GM12878 (cell line): ENCODE data around the gene GCA. TPM values are rescaled to one million over a fixed set of nuclear protein-coding genes. Genes with fewer than 3 reads are reported as not detected.
A peak's percentile ranks its signal among the peaks of the same experiment; 100 is the strongest.

ENCODE experiments used
- ATAC-seq: fragments of 200-7000 bp; cut with Tn5 transposase; 3 replicates; pipeline ENCODE4 v1.9.1; 2020; ENCODE audit warnings: mild to moderate bottlenecking, moderate library complexity
- BruUV-seq: library from RNA; stranded (reverse); fragments of 400-500 nt; replicated peaks from 2 replicates; lab custom pipeline; 2021; lab: Mats Ljungman, UMichigan
- CTCF ChIA-PET: fragments of 300-600 bp; sonication (Branson Sonifier 250); formaldehyde crosslinking; extraction: SDS; loops from one replicate; lab custom pipeline; 2021; ENCODE audit warnings: inconsistent platforms; lab: Yijun Ruan, JAX
- POLR2A ChIA-PET: fragments of 350-600 bp; formaldehyde crosslinking; extraction: SDS; loops from one replicate; lab custom pipeline; 2021; ENCODE audit warnings: inconsistent platforms; lab: Charles Lee
- RAD21 ChIA-PET: fragments of 300-600 bp; sonication (Branson Sonifier 250); formaldehyde crosslinking; loops from one replicate; lab custom pipeline; 2023; ENCODE audit warnings: antibody characterized with exemption; ENCODE audit not compliant: unreplicated experiment; lab: Charles Lee
- SMC1A ChIA-PET: fragments of 300-600 bp; sonication (Branson Sonifier 250); formaldehyde crosslinking; loops from one replicate; lab custom pipeline; 2023; ENCODE audit not compliant: unreplicated experiment, uncharacterized antibody; lab: Charles Lee
- DNase-seq: peaks from one replicate; pipeline ENCODE4 v3.0.0-alpha.2; 2011; ENCODE audit warnings: low read depth, low spot score
- FAIRE-seq: peaks from 3 replicates; lab custom pipeline; 2011; peaks lifted over from hg19 to GRCh38; lab: Jason Lieb, UNC
- H2AFZ ChIP-seq: 2 replicates; pipeline ENCODE4 v1.6.0; 2011; ENCODE audit warnings: low read depth, low read length, control low read depth; ENCODE audit not compliant: control insufficient read depth
- H3K27ac ChIP-seq: 2 replicates; pipeline ENCODE4 v1.5.1; 2011; ENCODE audit warnings: control low read depth; ENCODE audit not compliant: control insufficient read depth, insufficient read depth
- H3K27me3 ChIP-seq, 2 experiments: replicated peaks in 1 of 2; 2 replicates each; pipeline versions ENCODE4 v1.6.0 to v1.6.1; 2011; ENCODE audit warnings: low read length in 1 of 2; ENCODE audit not compliant: control insufficient read depth in 2 of 2, insufficient read depth in 2 of 2
- H3K36me3 ChIP-seq, 2 experiments: 2 replicates each; pipeline ENCODE4 v1.5.1; 2011; ENCODE audit warnings: low read length in 1 of 2; ENCODE audit not compliant: control insufficient read depth in 2 of 2, insufficient read depth in 2 of 2
- H3K4me1 ChIP-seq: 2 replicates; pipeline ENCODE4 v1.6.1; 2011; ENCODE audit warnings: mild to moderate bottlenecking, low read length, moderate library complexity, mixed read lengths; ENCODE audit not compliant: control insufficient read depth, insufficient read depth
- H3K4me2 ChIP-seq: 2 replicates; pipeline ENCODE4 v1.6.0; 2011; ENCODE audit warnings: control low read depth; ENCODE audit not compliant: control insufficient read depth, insufficient read depth
- H3K4me3 ChIP-seq: fragments of 200-600 bp; sonication (generic); 2 replicates; pipeline ENCODE4 v1.5.1; 2016
- H3K79me2 ChIP-seq: 2 replicates; pipeline ENCODE4 v1.6.0; 2011; ENCODE audit warnings: low read length; ENCODE audit not compliant: control insufficient read depth, insufficient read depth
- H3K9ac ChIP-seq: 2 replicates; pipeline ENCODE4 v1.8.0; 2011; ENCODE audit warnings: low read length, control low read depth, mixed read lengths; ENCODE audit not compliant: control insufficient read depth, insufficient read depth
- H3K9me3 ChIP-seq: replicated peaks from 3 replicates; pipeline ENCODE4 v1.5.1; 2011; ENCODE audit warnings: mild to moderate bottlenecking, low read length; ENCODE audit not compliant: control insufficient read depth, insufficient read depth
- H4K20me1 ChIP-seq: 2 replicates; pipeline ENCODE4 v1.6.0; 2011; ENCODE audit not compliant: control insufficient read depth, insufficient read depth
- FOXK2 ChIP-seq: fragments of 450-650 bp; IDR thresholded peaks from 2 replicates; pipeline ENCODE4 v1.6.1; 2017; ENCODE audit warnings: mild to moderate bottlenecking, moderate library complexity
- RAD21 ChIP-seq: IDR thresholded peaks from 2 replicates; pipeline ENCODE4 v1.6.1; 2011; ENCODE audit warnings: mild to moderate bottlenecking, low read depth, low read length, moderate library complexity; ENCODE audit not compliant: insufficient read depth
- SMC3 ChIP-seq: IDR thresholded peaks from 2 replicates; pipeline ENCODE4 v1.6.1; 2011; ENCODE audit warnings: low read length, improper control_type of control experiment, borderline replicate concordance
- ZNF207 ChIP-seq: fragments of 450-650 bp; IDR thresholded peaks from 2 replicates; pipeline ENCODE4 v1.6.1; 2014; ENCODE audit warnings: antibody characterized with exemption, mild to moderate bottlenecking, borderline replicate concordance
- ZNF384 ChIP-seq: IDR thresholded peaks from 2 replicates; pipeline ENCODE4 v1.6.1; 2012; ENCODE audit warnings: low read depth, mild to moderate bottlenecking, low read length, improper control_type of control experiment, borderline replicate concordance
- WGBS: methylation state at CpG from one replicate; pipeline ENCODE4 v1.1.6; 2016; ENCODE audit warnings: low lambda C conversion rate; ENCODE audit not compliant: insufficient replicate concordance, insufficient coverage; ENCODE audit errors: missing lambda C conversion rate; 5-methylcytosine and 5-hydroxymethylcytosine counted together
- in situ Hi-C: fragments of 300-500 bp; cut with MboI; formaldehyde crosslinking; loops from 9 replicates; pipeline ENCODE4 v1.14.3; 2018; ENCODE audit warnings: mixed read lengths
- intact Hi-C: fragments of 100-400 bp; cut with micrococcal nuclease; formaldehyde crosslinking; loops from one replicate; pipeline ENCODE4 v1.14.2; 2022; ENCODE audit not compliant: unreplicated experiment
- polyA plus RNA-seq, 11 experiments: library from polyadenylated mRNA; depleted of rRNA in 4 of 11; unstranded in 6 of 11; stranded (reverse) in 5 of 11; fragments of >200 nt; fragmentation: Nextera tagmentation in 4 of 11; fragmentation: Illumina TruSeq in 1 of 11; extraction: Ambion mirVana in 4 of 11; extraction: Trizol in 1 of 11; gene quantifications; 1 replicate in 1 of 11; 2 replicates in 10 of 11; pipeline versions ENCODE4 v1.2.1 to v1.2.3, GENCODE V29; 2011 to 2016; ENCODE audit warnings: inconsistent platforms in 2 of 11, missing spikeins in 2 of 11, low read depth in 1 of 11
- total RNA-seq, 4 experiments: library from RNA; depleted of rRNA in 3 of 4; stranded (reverse); fragments of >200 nt in 3 of 4; fragmentation: Illumina TruSeq in 1 of 4; extraction: Trizol in 1 of 4; gene quantifications; 2 replicates each; pipeline versions ENCODE4 v1.2.1 to v1.2.3, GENCODE V29; 2013 to 2021
- TF ChIP-seq, protein P1 (sequence below), 3 experiments: IDR thresholded peaks in 2 of 3; conservative IDR thresholded peaks in 1 of 3; 2 replicates each; pipeline ENCODE4 v1.5.1; 2011; ENCODE audit warnings: low read depth in 3 of 3, low read length in 3 of 3, mild to moderate bottlenecking in 3 of 3, control low read depth in 2 of 3, moderate library complexity in 2 of 3, inconsistent platforms in 1 of 3, mixed read lengths in 1 of 3; ENCODE audit not compliant: control insufficient read depth in 2 of 3, insufficient read depth in 1 of 3; ENCODE audit errors: extremely low read depth in 1 of 3

GCA gene
- total and polyA plus RNA-seq, 10 of the 15 experiments (the other 5 are each of a cell fraction or from before 2014, with no cell fraction given), result 20.6 to 81.9 (median 32.0) TPM

DNA sequence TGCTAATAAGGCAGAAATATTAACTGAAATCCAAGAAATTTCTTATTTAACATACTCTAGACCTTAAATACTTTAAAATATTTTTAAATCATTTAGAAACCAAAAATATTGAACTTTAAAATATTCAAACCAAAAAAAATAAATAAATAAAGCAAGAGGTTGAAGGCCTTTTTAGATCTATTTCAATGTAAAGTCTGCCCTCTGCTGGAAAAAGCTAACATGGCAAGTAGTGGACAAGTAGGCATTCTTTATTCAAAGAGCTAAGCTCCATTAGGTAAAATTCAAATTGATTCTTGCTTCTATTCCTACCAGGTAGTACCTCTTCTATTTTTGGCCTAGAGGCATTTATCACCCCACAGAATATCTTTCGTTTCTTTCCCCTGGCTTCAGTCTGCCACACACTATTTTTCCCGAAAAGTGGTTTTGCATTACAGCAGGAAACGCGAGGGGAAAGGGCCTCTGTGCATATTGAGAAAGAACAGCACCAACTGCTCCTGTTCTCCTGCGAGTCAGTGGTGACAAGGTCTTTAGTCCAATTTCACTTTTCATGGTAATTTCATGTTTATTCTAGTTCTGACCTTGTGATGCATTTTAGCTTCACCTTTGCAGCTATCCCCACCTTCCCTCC lies 45.9 kb upstream of the GCA start:
- H3K27me3 ChIP-seq, result no peaks in the 10 kb centered on the region
- POLR2A ChIA-PET, result interaction anchor here (0.6 to 1.0 kb wide), 4 partner anchors 10 to 32 kb away, joined by 3 to 5 read pairs (median 4); partner anchors contain the start of gene IFIH1
- CTCF ChIA-PET, result interaction anchor here (0.6 to 18.0 kb wide), 42 partner anchors 4 to 711 kb away, joined by 3 to 316 read pairs (median 5); partner anchors contain the start of genes GCA, GCG and IFIH1
- DNase-seq (no peak), FAIRE-seq (no peak), ATAC-seq (peak; percentile 76)
- no peak overlapping the region for H3K4me2 ChIP-seq
- intact Hi-C loops (loop anchor here (1.0 kb wide), 2 partner anchors 77 to 145 kb away; no protein-coding TSS in a partner anchor), in situ Hi-C loops (loop anchor here (5.0 kb wide), 2 partner anchors 76 to 146 kb away; partner anchors contain the start of gene GCG)
- H3K27ac ChIP-seq, result no peak overlapping the region
- SMC1A ChIA-PET, result interaction anchor here (0.7 to 8.5 kb wide), 30 partner anchors 9 to 1075 kb away, joined by 3 to 84 read pairs (median 4); partner anchors contain the start of gene IFIH1
- H3K4me1 ChIP-seq, result no peaks in the 10 kb centered on the region
- H4K20me1 ChIP-seq, result no peaks in the 10 kb centered on the region
- BruUV-seq, result no TSS peak
- RAD21 ChIA-PET, result interaction anchor here (0.6 to 5.5 kb wide), 25 partner anchors 9 to 186 kb away, joined by 3 to 79 read pairs (median 4); partner anchors contain the start of genes GCA, GCG and IFIH1
- WGBS, result 58% methylated on average over 5 of the region's 5 CpGs
- TF ChIP-seq RAD21 (peak; percentile 77), FOXK2 (no peak), ZNF207 (no peak), ZNF384 (peak; percentile 56; the same call in 1 of the 2 replicates), SMC3 (peak; percentile 41; the same call in 1 of the 2 replicates)
- TF ChIP-seq, protein P1, sequence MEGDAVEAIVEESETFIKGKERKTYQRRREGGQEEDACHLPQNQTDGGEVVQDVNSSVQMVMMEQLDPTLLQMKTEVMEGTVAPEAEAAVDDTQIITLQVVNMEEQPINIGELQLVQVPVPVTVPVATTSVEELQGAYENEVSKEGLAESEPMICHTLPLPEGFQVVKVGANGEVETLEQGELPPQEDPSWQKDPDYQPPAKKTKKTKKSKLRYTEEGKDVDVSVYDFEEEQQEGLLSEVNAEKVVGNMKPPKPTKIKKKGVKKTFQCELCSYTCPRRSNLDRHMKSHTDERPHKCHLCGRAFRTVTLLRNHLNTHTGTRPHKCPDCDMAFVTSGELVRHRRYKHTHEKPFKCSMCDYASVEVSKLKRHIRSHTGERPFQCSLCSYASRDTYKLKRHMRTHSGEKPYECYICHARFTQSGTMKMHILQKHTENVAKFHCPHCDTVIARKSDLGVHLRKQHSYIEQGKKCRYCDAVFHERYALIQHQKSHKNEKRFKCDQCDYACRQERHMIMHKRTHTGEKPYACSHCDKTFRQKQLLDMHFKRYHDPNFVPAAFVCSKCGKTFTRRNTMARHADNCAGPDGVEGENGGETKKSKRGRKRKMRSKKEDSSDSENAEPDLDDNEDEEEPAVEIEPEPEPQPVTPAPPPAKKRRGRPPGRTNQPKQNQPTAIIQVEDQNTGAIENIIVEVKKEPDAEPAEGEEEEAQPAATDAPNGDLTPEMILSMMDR (IDR thresholded peaks at IDR 0.05 in 2 of 3, conservative IDR thresholded peaks at IDR 0.05 in 1 of 3; ENCODE audit: control insufficient read depth in 2 of 3, extremely low read depth in 1 of 3, insufficient read depth in 1 of 3, low read depth in 3 of 3, low read length in 3 of 3), result peak; percentile 58 to 73 (median 71)
- no peak overlapping the region for H2AFZ ChIP-seq
- no peaks in the 10 kb centered on the region for H3K79me2 ChIP-seq
- H3K36me3 ChIP-seq, result peaks cover 0 to 29% of the 10 kb centered on the region in 2 experiments; a peak in 2 of 4 replicates
- H3K4me3 ChIP-seq, result no peak overlapping the region
- no peaks in the 10 kb centered on the region for H3K9me3 ChIP-seq
- H3K9ac ChIP-seq, result no peak overlapping the region
